Measurements from ENCODE around the gene CCDC169.
"Not testable (repeated sequence)": the region's sequence is repeated elsewhere in the genome, so short reads cannot be mapped to it uniquely, and the experiment has no call there.

CCDC169 gene

DNA sequence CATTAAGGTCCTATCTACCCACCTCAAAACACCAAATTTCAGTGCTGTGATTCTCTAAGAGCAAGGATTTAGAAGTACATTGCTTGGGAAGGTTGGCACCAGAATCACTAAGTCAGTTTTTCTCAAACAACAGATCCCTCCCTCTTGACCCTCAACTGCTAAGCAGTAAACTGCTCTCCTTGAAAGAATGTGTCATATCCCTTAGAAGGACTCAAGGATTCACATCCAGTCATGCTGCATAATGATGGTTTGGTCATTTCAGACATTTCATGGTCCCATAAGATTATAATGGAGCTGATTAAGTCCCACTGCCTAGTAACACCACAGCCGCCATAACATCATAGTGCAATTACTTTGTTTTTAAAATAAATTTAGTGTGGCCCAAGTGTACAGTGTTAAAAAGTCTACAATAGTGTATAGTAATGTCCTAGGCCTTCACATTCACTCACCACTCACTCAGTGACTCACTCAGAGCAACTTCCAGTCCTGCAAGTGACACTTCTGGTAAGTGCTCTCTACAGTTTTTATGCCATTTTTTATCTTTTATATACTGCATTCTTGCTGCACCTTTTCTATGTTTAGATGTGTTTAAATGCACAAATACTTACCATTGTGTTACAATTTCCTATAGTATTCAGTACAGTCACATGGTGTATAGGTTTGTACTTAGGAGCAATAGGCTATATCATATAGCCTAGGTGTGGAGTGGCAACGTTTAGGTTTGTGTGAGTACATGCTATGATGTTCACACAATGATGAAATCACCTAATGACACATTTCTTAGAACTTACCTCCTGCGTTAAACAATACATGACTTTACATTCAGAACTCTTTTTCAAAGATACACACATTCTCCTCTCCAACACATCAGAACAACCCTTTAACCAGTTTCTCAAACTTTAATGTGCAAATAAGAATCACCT, 15.7 kb upstream of the CCDC169 start:
- DNase-seq (ENCODE audit: low read depth), result no peak

DNA sequence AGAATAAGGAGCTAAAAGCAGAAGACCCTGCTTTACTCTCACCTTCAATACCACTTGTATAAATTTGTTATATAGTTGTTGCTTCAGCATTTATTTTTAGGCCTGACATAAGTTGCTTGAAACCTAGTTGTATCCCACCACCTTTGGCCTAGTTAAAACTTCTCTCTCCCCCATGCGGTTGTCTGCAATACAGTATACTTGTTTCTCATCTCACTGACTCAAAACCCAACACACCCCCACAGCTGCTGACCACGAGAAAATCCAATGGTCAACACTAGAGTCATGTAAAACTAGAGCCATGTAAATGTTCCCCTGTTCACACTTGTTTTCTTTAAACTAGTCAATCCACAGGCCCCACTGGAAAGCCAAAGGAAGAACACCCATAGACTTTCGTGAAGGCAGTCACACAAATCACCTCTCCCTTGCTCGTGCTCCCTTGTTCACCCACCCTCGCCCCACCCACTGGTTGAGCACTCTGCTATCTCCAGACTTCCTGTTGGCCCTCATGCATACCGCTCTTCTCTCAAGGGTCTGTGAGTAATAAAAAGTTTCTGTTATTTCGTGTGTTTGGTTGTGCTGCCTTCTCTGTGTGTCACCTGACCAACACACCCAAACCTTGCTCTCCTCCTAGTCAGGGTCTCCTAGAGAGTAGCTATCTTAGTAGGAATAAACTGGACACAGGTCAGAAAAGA, 12.9 kb upstream of the CCDC169 start:
- no peak for DNase-seq (ENCODE audit: low read depth)

DNA sequence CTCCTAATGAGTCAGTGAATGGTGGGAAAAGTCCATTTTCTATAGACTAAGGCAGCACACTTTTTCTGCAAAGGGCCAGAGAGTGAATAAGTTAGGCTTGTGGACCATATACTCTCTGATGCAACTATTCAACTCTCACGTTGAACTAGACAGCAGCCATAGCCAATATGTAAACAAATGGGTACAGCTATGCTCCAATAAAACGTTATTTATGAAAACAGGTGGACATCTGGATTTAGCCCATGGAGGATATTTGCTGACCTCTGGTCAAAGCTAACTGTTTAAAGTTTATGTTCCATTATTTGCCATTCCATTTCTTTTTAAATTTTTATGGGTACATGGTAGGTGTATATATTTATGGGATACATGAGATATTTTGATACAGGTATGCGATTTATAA, 4.7 kb upstream of the CCDC169 start:
- DNase-seq (ENCODE audit: low read depth), result no peak

DNA sequence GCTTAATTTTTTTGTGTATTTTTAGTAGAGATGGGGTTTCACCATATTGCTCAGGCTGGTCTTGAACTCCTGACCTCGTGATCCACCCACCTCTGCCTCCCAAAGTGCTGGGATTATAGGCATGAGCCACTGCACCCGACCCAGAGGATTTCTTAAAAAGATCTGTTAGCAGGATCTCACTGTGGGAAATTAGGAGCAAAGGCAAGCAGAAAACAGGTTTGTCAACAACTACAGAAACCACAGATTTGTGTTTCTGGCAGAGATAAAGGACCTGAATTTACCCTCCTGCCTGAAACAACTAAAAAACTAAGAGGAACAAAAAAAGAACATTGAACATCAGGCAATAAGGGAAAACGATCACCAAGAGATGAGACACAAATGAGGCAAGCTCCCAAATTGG, 1.9 kb upstream of the CCDC169 start:
- not testable (repeated sequence) for DNase-seq (ENCODE audit: low read depth)

DNA sequence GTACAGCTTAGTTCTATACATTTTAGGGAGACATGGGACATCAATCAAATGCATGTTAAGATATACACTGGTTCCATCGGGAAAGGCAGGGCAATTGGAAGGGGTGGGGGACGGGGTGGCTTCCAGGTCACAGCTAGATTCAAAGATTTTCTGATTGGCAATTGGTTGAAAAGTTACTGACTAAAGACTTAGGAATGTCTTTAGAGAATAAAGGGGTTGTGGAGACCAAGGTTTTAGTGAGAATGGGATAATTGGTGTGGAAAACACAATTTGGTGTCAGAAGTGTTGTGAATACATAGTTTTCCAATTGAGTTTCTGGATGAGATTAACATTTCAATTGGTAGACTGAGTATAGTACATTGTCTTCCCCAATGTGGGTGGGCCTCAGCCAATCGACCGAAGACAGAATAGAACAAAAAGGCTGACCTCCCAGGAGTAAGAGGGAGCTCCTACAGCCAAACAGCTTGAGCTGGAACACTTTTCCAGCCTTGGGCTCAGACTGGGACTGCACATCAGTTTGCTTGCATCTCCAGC, 988 bp upstream of the CCDC169 start:
- DNase-seq (ENCODE audit: low read depth), result no peak

DNA sequence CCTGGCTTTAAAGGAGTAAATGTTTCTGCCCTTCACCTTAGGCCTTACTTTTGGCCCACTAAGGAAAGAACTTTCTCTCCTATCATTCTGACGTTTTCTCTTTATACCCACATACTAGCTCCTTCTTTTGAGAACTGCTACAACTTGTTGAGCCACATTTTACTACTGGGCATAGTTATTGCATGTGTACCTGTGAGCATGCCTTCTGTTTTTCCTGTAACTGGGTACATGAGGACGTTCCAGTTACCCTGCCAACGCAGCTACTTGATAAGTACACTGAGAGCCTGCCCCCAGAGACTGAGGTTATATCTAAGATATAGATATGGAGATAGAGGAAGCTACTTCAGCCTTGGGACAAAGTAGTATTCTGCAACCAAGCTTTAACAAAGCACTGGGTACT, 3.5 kb downstream of the CCDC169 start:
- no peak for DNase-seq (ENCODE audit: low read depth)

DNA sequence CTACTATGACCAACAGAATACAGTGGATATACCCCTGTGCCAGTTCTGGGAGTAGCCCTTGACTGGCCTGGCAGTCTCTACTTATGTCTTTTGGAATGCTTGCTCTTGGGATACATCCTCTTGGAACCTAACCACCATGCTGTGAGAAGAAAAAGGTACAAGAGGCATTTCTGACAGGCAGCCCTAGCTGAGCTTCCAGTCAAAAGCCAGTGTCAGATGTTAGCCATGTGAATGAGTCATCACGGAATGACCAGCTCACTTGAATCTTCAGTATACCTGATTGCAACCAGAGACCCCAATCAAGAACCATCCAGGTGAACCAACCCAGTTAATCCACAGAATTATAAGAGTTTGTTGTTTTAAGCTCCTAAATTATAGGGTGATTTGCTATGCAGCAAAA, 4.1 kb downstream of the CCDC169 start:
- no peak for DNase-seq (ENCODE audit: low read depth)

DNA sequence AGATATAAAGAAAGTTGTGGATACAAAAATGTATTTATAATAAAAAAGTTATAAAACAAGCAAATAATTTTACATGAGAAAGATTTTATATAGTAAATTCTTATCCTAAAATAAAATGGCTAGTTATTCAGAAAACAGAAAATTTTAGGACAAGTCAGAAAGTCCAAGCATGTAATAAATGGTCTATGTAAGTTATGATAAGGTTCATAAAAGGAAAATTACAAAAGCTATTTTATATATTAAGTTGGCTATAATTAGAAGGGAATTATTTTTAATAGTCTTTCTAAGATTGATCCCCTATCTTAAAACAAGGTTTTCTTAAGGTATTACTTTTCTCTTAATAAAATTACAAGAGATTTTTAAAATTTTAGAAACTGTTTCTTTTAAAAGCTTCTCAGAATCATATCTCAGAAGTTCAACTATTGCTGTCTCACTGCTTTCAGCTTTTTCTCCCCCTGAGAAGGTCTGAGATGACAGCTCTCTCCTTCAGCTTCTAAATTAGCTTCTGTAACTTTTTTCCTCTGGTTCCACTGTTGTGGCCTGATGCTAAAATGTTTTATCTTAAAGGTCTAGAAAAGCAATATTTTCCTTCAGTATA, 8.7 kb downstream of the CCDC169 start:
- DNase-seq (ENCODE audit: low read depth), result no peak

DNA sequence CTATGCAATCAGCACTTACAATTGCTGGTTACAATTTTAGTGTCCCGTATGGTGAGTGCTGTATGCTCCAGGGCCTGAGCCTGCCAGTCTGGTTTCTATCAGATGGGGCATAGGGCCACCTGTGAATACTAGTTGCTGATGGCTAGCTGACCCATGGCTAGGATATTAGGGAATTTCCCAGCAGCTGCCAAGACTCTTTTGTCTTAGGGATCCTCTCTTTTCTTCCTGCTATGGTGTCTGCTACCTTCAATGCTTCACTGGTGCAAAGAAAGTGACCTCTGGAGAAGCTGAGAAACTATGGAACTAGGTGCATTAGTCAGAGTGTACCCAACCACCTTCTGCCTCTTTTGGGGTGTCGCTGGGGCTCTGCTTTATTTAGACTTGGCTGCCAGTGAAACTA, 11.6 kb downstream of the CCDC169 start:
- no peak for DNase-seq (ENCODE audit: low read depth)

DNA sequence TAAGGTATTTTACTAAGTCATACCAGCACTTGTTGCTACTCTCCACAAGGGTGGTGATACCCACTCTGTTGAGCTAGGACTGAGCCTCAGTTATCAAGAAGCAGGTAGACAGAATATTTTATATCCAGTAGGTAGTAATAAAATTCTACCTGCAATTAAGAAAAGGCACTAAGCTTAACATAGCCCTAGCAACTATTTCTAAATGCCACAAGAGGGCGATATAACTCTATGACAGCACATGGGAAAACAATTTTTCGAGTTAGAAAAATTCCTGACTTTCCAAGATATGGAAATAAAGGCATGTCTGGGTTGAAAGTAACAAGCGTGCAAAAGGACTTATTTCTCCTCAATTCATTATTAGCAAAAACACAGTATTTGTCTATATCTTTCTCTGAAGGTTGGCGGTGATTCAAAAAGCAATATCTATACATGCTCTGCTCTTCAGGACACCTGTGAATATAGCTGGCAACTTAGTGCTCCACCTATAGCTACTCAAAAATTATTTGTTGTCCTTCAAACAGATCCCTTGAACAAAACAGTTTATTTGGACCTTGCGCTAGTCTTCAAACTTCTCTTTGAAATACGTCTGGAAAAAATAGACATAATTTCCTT, 14.7 kb downstream of the CCDC169 start:
- DNase-seq (ENCODE audit: low read depth), result no peak

DNA sequence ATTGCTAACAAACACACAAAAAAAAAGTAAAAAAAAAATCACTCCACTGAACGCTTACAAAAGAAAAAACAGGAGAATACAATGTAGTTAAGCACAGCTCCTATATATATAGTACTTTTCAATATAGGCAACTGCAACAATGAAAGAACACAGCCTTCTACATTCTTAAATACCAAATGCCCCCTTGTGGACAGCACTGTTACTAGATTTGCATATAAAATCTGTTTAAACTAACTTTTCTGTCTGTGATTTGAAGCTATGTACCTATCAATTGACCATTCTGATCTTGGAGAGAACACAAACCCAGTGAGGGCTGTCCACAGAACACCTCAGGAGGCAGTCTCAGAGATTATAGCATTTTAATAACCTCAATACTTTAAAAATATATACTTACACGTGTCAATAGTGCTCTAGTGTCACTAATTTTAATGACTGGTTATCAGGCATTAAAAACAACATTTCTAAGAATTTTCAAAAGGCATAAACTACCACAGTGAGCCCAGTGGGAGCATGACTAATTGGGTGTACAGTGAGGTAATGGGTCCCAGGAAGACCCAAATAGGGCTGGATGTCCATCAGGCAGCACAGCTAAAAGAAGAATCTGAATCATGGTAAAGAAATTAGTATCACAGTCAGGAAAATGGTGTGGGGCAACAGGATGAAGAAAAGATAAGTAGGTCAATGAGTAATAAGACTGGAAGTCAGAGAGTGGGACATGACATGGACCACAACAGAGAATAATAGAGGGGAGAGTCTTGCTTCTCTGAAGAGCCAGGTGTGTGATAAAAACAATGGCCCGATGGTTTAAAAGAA, 22.2 kb downstream of the CCDC169 start:
- DNase-seq (ENCODE audit: low read depth), result no peak

DNA sequence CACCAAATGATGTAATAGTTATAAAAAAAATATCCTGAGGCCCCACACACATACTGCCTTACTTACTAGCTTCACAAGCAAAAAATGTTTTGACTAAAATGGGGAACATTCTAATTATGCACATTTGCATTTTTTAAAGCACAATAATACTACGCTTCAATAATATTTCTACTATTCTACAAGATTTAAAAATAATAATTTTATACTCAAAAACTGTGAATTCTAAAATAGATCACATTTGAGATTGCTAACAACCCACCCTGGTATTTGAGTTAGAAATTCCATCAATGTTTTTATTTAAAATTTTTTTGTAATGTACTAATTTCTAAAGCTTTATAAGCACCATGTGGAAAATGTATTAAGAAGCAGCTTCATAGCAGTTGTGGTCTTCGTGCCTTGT, 24.2 kb downstream of the CCDC169 start:
- DNase-seq (ENCODE audit: low read depth), result no peak

DNA sequence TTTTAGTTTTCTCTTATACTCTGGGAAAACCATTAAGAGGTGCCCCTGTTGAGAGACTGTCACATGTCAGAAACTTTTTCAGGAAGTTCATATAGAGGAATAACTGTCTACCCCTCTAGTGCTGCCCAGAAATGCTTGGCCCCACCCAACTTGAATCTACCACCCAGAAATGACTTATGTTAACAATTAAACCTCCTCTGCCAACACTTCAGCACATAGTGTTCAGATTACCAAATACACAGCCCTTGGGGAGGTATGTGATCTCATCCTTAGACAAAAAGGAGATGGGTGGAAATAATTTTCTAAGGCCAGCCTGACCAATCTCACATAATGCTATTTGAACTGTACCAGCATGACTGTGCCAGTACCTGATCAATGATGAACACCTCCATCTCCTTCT, 35.6 kb downstream of the CCDC169 start:
- no peak for DNase-seq (ENCODE audit: low read depth)

DNA sequence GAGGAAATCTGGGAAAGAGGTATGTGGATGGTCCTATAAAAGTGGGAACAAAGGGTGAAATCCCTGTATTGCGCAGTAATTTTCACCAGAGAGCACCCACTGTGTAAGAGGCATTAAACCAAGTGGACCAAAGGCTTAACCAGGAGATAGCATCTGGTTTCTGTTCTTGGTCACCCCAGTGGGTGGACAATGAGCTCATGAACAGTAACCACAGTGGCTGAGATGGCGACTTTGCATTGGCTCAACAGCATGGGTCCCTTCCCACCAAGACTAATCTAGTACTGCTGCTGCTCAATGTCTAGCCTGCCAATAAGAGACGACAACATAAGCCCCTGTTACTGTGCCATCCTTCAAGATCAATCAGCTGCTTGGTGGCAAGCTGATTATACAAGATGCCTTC, 36.6 kb downstream of the CCDC169 start:
- DNase-seq (ENCODE audit: low read depth), result no peak

DNA sequence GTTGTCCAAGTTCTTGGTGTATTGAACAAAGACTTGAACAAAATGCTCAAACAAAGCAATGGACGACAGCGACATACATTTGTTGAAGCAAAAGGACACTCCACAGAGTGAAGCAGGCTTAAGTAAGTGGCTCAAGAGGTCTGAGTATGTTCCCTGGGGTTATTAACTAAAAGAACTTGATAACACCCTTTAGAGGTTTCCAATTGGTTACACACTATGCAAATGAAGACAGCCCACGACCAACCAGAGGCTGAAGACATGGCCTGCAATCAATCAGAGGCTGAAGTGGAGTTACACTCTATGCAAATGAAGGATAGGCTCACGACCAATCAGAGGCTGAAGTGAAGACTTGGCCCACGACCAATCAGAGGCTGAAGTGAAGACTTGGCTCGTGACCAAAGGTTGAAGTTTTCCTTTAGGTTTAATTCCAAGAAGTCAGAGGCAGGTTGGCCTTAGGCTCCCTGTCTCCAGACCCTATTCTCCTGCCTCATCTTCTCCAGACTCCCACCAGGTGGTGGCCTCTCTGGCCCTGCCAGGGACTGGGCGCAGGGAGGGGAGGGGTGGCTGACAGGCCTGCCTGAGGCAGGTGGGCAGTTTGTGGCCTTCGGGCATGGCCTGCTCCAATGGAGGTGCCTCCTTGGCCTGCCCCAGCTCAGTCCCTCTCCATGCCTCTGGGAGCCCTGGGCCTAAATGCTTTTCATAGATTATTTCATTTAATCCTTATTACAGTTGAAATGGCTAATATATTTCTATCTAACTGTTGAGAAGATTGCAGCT, 38.1 kb downstream of the CCDC169 start:
- DNase-seq (ENCODE audit: low read depth), result no peak

DNA sequence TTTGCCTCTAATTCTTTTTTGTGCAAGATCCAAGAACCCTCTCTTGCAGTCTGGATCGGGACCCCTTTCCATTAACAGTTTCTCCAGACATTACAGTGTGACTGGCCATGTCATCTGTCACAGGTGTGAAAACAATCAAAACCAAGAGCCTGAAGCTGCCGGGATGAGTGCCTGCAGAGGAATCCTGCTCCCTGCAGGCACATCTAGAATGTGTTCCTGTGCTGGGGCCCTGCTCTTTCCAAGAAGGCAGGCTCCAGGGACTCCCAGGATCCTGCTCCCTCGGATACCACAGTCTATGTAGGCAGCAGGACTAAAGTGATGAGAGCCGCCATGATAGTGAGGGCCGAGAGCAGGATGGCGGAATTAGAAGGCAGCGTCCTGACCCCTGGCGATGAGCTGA, 38.8 kb downstream of the CCDC169 start:
- DNase-seq (ENCODE audit: low read depth), result no peak

DNA sequence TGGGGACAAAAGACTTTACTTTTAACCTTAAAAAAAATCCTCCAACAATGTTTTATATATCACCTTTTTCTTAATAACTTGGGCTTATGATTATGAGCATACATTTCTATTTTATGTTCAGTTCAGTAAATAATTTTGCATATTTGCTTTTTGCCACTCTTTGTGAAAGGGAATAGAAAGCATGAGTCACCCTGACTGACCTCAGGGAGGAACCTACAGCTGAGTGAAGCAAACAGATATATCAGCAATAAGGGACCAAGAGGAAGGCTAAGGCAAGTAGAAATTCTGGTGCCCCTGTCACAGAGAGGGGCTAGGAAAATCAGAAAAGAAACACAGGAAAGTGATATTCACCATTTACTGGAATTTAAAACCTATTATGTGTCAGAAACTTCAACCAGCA, 46.1 kb downstream of the CCDC169 start:
- DNase-seq (ENCODE audit: low read depth), result no peak

DNA sequence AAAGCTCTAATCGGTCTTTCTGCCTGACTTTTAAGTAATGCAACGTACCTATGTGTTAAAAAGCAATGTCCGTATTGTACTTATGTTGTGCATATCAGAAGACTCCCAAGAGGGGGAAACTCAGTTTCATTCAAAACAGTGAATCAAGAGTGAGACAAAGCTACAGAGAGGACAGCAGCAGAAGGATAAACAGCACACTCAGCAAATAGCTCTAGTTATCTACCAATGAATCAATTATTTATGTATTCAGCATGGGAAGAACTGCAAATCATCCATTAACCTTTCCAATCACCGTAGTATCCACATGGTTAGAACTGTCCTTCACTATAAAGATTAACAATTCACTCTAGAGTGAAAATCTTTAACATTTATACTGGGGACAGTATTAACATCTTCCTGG, 46.6 kb downstream of the CCDC169 start:
- no peak for DNase-seq (ENCODE audit: low read depth)

DNA sequence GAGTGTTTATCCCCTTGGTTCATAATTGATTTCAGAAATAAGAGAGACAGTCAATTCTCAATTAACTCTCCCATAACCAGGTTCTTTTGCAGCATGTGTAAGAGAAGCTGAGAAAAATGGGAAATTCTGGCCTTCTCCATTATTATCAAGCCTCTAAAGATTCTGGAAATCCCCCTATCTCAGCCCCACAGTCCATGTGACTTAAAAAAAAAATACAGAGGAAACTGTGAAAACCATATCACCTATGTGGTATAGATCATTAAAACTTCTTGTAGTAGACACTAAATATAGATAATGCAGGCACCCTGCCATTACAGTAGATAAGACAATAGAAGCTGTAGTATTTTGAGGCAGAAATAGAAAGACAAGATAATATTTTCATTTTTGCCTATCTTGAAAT, 48.9 kb downstream of the CCDC169 start:
- DNase-seq (ENCODE audit: low read depth), result no peak

DNA sequence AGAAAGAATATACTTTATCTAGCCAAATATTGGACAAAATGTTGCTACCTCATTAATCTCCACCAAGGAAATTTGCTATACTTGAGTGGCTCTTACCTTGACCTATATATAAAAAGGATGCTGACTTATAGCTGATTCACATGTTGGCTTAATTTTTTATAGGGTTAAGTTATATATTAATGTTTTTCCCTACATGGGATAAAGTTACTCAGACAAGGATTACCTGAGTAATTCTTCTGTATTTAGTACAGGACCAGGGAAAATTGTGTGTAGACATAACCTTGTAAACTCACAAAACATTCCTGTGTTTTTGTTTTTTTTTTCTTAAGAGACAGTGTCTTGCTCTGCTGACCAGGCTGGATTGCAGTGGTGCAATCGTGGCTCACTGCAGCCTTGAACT, 52.6 kb downstream of the CCDC169 start:
- no peak for DNase-seq (ENCODE audit: low read depth)

DNA sequence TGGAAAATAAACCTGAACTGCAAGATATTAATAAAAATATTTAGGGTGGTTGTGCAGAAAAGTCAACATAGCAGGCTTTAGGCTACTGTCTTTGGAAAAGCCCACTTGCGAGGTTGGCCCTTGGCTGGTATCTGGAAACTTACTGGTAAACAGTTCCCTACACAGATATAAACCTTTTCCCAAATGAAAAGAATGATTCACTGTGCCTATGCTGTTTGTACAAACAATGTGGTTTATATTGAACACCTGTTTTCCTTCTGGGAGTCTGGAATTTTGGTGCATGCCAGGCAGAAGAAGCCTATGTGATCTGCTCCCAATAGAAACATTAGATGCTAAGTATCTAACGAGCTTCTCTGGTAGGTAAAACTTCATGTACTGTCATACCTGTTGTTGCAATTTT, 53.5 kb downstream of the CCDC169 start:
- no peak for DNase-seq (ENCODE audit: low read depth)

Measured in activated gamma-delta T cell treated with anti-CD3 and anti-CD28 coated beads, Interleukin-2, amount 50 U/mL, for 16 hours (primary cell).